Left lung (tissue), 10 donors: ENCODE data around the gene ILF2. TPM values are rescaled to one million over a fixed set of nuclear protein-coding genes. Genes with fewer than 3 reads are reported as not detected.

Experiments used
- ATAC-seq: fragments of 200-7000 bp; cut with Tn5 transposase; one replicate; pipeline ENCODE4 v1.9.1; 2020; ENCODE audit warnings: moderate library complexity
- DNase-seq, 4 donors: peaks; one replicate each; pipeline ENCODE4 v3.0.0-alpha.2; 2013 to 2020
- H3K27ac ChIP-seq, 2 donors: fragments of 200-600 bp; sonication (generic) in 1 of 2; one replicate each; pipeline versions ENCODE4 v1.5.0 to v1.8.0; 2020 to 2021
- H3K27me3 ChIP-seq, 2 donors: fragments of 200-600 bp; sonication (generic) in 1 of 2; one replicate each; pipeline versions ENCODE4 v1.5.0 to v1.8.0; 2020 to 2021
- H3K36me3 ChIP-seq, 2 donors: fragments of 200-600 bp; sonication (generic) in 1 of 2; one replicate each; pipeline versions ENCODE4 v1.5.0 to v1.8.0; 2020 to 2021
- H3K4me1 ChIP-seq, 2 donors: fragments of 200-600 bp; one replicate each; pipeline ENCODE4 v1.8.0; 2021
- H3K4me3 ChIP-seq, 2 donors: fragments of 200-600 bp; sonication (generic) in 1 of 2; one replicate each; pipeline versions ENCODE4 v1.5.0 to v1.8.0; 2020 to 2021; ENCODE audit warnings: mild to moderate bottlenecking in 1 of 2
- H3K9me3 ChIP-seq, 2 donors: fragments of 200-600 bp; sonication (generic) in 1 of 2; one replicate each; pipeline versions ENCODE4 v1.5.0 to v1.8.0; 2020 to 2021
- CTCF ChIP-seq, 2 donors: fragments of 200-600 bp; sonication (generic) in 1 of 2; IDR thresholded peaks; one replicate each; pipeline versions ENCODE4 v1.5.0 to v1.8.0; 2021; ENCODE audit warnings: antibody characterized with exemption in 2 of 2
- intact Hi-C, 2 donors: fragments of 100-400 bp; cut with DNase I; formaldehyde crosslinking; loops; one replicate each; pipeline versions ENCODE4 v1.11.2 to v1.14.2; 2022
- polyA plus RNA-seq, 6 donors: library from polyadenylated mRNA; unstranded; fragments of 120-200 nt; gene quantifications; one replicate each; pipeline ENCODE4 v1.2.1, GENCODE V29; 2013; ENCODE audit not compliant: insufficient read length in 6 of 6
- total RNA-seq, 2 donors: library from RNA; stranded (reverse); fragmentation: NEBNext Ultra II Directional; extraction: Animal tissue kit (Norgen Biotek cat#: 25700); gene quantifications; one replicate each; pipeline ENCODE4 v1.2.1, GENCODE V29; 2021
- donor health status: DM: no; HTN: yes; CAD: no.
- donor health status: DM: no; HTN: no; CAD: no.

ILF2 gene
- total and polyA plus RNA-seq, 8 donors = 104 to 295 (median 252) TPM

GRCh38 chr1:153623101-153623500 is 47.7 kb downstream of the ILF2 start:
- H3K4me3 ChIP-seq = no peak overlapping the region
- DNase-seq (peak in 1 of 4 donors; percentile 44), ATAC-seq (peak; percentile 14)
- peaks cover 0 to 4% of the 10 kb centered on the region in 2 donors for H3K27me3 ChIP-seq
- intact Hi-C loops = no loop called here
- H3K36me3 ChIP-seq = peaks cover 0 to 12% of the 10 kb centered on the region in 2 donors
- no peak overlapping the region for H3K27ac ChIP-seq
- no peaks in the 10 kb centered on the region for H3K9me3 ChIP-seq
- TF ChIP-seq CTCF (IDR thresholded peaks at IDR 0.05) = no peak
- peaks cover 0 to 56% of the 10 kb centered on the region in 2 donors for H3K4me1 ChIP-seq

GRCh38 chr1:153619171-153619570 is 51.6 kb downstream of the ILF2 start:
- H3K36me3 ChIP-seq = peaks cover 0 to 12% of the 10 kb centered on the region in 2 donors
- no peak for TF ChIP-seq CTCF (IDR thresholded peaks at IDR 0.05)
- H3K4me1 ChIP-seq = peaks cover 10 to 45% of the 10 kb centered on the region in 2 donors
- no peaks in the 10 kb centered on the region for H3K9me3 ChIP-seq
- no peak overlapping the region for H3K27ac ChIP-seq
- no peak overlapping the region for H3K4me3 ChIP-seq
- intact Hi-C loops = no loop called here
- no peaks in the 10 kb centered on the region for H3K27me3 ChIP-seq
- DNase-seq = peak in 1 of 4 donors; percentile 13
- no peak for ATAC-seq

- peak overlapping the region in 1 of 2 donors; percentile 63 for H3K27ac ChIP-seq
- ATAC-seq (peak; percentile 46), DNase-seq (peak in 3 of 4 donors; percentile 74 to 93 (median 82))
- H3K4me1 ChIP-seq = peaks cover 10 to 30% of the 10 kb centered on the region in 2 donors
- H3K4me3 ChIP-seq = no peak overlapping the region
- H3K27me3 ChIP-seq = no peaks in the 10 kb centered on the region
- peaks cover 0 to 12% of the 10 kb centered on the region in 2 donors for H3K36me3 ChIP-seq
- intact Hi-C loops = no loop called here
- peak; percentile 30 to 70 for TF ChIP-seq CTCF (IDR thresholded peaks at IDR 0.05)
- H3K9me3 ChIP-seq = no peaks in the 10 kb centered on the region
Measured at GRCh38 chr1:153617663-153618062, 53.1 kb downstream of the ILF2 start.

GRCh38 chr1:153616917-153617311 is 53.9 kb downstream of the ILF2 start:
- Histone ChIP-seq H3K4me3 (no peak overlapping the region), H3K9me3 (no peaks in the 10 kb centered on the region), H3K27me3 (no peaks in the 10 kb centered on the region), H3K4me1 (peaks cover 10 to 27% of the 10 kb centered on the region in 2 donors), H3K36me3 (peaks cover 0 to 12% of the 10 kb centered on the region in 2 donors), H3K27ac (peak overlapping the region; percentile 63 to 69)
- intact Hi-C loops = no loop called here
- ATAC-seq = peak; percentile 61
- peak in 2 of 4 donors; percentile 73 to 79 for DNase-seq
- no peak for TF ChIP-seq CTCF (IDR thresholded peaks at IDR 0.05)

- Histone ChIP-seq H3K27me3 (no peaks in the 10 kb centered on the region), H3K9me3 (no peaks in the 10 kb centered on the region), H3K4me3 (peak within 1 kb of the TSS; percentile 12 to 38), H3K4me1 (peaks cover 10 to 27% of the 10 kb centered on the region in 2 donors), H3K36me3 (peaks cover 0 to 12% of the 10 kb centered on the region in 2 donors), H3K27ac (peak within 1 kb of the TSS; percentile 63 to 69)
- ATAC-seq = peak; percentile 77
- peak in 3 of 4 donors; percentile 77 to 89 (median 86) for DNase-seq
- TF ChIP-seq CTCF (IDR thresholded peaks at IDR 0.05) = no peak
- intact Hi-C loops = no loop called here
Measured at GRCh38 chr1:153616144-153616916, 54.5 kb downstream of the ILF2 start, which contains the start of gene S100A14. Gene S100A14, minus strand, starts transcription at chr1:153616325. Its CDS starts 467 bp downstream, at chr1:153615858.
